HEK293 (cell line): ENCODE results near the gene SDR42E1.

Experiments used
- CTCF ChIP-seq: fragments of 450-650 bp; formaldehyde crosslinking; IDR thresholded peaks from 2 replicates; pipeline ENCODE4 v1.5.1; 2016; ENCODE audit warnings: missing biosample characterization, missing genetic modification characterization
- TF ChIP-seq, protein P1 (sequence below): fragments of 450-650 bp; formaldehyde crosslinking; IDR thresholded peaks from 2 replicates; pipeline ENCODE4 v1.5.1; 2016; ENCODE audit warnings: missing biosample characterization, missing genetic modification characterization

GRCh38 chr16:81956213-81956948 lies 54.9 kb downstream of the SDR42E1 start:
- TF ChIP-seq, protein P1, sequence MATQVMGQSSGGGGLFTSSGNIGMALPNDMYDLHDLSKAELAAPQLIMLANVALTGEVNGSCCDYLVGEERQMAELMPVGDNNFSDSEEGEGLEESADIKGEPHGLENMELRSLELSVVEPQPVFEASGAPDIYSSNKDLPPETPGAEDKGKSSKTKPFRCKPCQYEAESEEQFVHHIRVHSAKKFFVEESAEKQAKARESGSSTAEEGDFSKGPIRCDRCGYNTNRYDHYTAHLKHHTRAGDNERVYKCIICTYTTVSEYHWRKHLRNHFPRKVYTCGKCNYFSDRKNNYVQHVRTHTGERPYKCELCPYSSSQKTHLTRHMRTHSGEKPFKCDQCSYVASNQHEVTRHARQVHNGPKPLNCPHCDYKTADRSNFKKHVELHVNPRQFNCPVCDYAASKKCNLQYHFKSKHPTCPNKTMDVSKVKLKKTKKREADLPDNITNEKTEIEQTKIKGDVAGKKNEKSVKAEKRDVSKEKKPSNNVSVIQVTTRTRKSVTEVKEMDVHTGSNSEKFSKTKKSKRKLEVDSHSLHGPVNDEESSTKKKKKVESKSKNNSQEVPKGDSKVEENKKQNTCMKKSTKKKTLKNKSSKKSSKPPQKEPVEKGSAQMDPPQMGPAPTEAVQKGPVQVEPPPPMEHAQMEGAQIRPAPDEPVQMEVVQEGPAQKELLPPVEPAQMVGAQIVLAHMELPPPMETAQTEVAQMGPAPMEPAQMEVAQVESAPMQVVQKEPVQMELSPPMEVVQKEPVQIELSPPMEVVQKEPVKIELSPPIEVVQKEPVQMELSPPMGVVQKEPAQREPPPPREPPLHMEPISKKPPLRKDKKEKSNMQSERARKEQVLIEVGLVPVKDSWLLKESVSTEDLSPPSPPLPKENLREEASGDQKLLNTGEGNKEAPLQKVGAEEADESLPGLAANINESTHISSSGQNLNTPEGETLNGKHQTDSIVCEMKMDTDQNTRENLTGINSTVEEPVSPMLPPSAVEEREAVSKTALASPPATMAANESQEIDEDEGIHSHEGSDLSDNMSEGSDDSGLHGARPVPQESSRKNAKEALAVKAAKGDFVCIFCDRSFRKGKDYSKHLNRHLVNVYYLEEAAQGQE, result no peak
- TF ChIP-seq CTCF (tag by site-specific recombination), result no peak
